ENCODE data around the gene CDYL. TPM values are rescaled to one million over a fixed set of nuclear protein-coding genes. Genes with fewer than 3 reads are reported as not detected.
"Not testable (repeated sequence)": the region's sequence is repeated elsewhere in the genome, so short reads cannot be mapped to it uniquely, and the experiment has no call there.

The CDYL gene
- total and polyA plus RNA-seq, 2 donors, result 10.4 to 56.0 TPM

- not testable (repeated sequence) for H3K27me3 ChIP-seq (ENCODE audit: control insufficient read depth in 2 of 2, insufficient read depth in 1 of 2, low read length in 1 of 2); H3K27ac ChIP-seq (ENCODE audit: low read depth in 1 of 2, low read length in 1 of 2); H3K9me3 ChIP-seq (ENCODE audit: control insufficient read depth in 2 of 2, insufficient read depth in 1 of 2, low read length in 1 of 2); H3K36me3 ChIP-seq (ENCODE audit: control insufficient read depth in 2 of 2, insufficient read depth in 2 of 2, low read length in 1 of 2); H3K4me3 ChIP-seq (ENCODE audit: low read length in 2 of 2); H3K4me1 ChIP-seq (ENCODE audit: control insufficient read depth in 2 of 2, insufficient read depth in 2 of 2, low read length in 2 of 2); DNase-seq (ENCODE audit: low read depth in 6 of 9, low spot score in 9 of 9)
- 96% methylated on average over 1 of the region's 1 CpG for WGBS
Measured at GRCh38 chr6:4852186-4852585, 76.0 kb downstream of the CDYL start.

- DNase-seq (ENCODE audit: low read depth in 6 of 9, low spot score in 9 of 9), result no peak
- Histone ChIP-seq H3K9me3 (ENCODE audit: control insufficient read depth in 2 of 2, insufficient read depth in 1 of 2, low read length in 1 of 2) (no peaks in the 10 kb centered on the region), H3K36me3 (ENCODE audit: control insufficient read depth in 2 of 2, insufficient read depth in 2 of 2, low read length in 1 of 2) (peaks cover 0 to 2% of the 10 kb centered on the region in 2 donors), H3K27me3 (ENCODE audit: control insufficient read depth in 2 of 2, insufficient read depth in 1 of 2, low read length in 1 of 2) (no peaks in the 10 kb centered on the region), H3K27ac (ENCODE audit: low read depth in 1 of 2, low read length in 1 of 2) (no peak overlapping the region), H3K4me1 (ENCODE audit: control insufficient read depth in 2 of 2, insufficient read depth in 2 of 2, low read length in 2 of 2) (peaks cover 0 to 8% of the 10 kb centered on the region in 2 donors), H3K4me3 (ENCODE audit: low read length in 2 of 2) (no peak overlapping the region)
- 97% methylated on average over 5 of the region's 5 CpGs for WGBS
Measured at GRCh38 chr6:4852938-4853337, 76.7 kb downstream of the CDYL start.

GRCh38 chr6:4853349-4853748 is 77.1 kb downstream of the CDYL start:
- Histone ChIP-seq H3K27me3 (ENCODE audit: control insufficient read depth in 2 of 2, insufficient read depth in 1 of 2, low read length in 1 of 2) (no peaks in the 10 kb centered on the region), H3K27ac (ENCODE audit: low read depth in 1 of 2, low read length in 1 of 2) (no peak overlapping the region), H3K9me3 (ENCODE audit: control insufficient read depth in 2 of 2, insufficient read depth in 1 of 2, low read length in 1 of 2) (no peaks in the 10 kb centered on the region), H3K36me3 (ENCODE audit: control insufficient read depth in 2 of 2, insufficient read depth in 2 of 2, low read length in 1 of 2) (peaks cover 0 to 2% of the 10 kb centered on the region in 2 donors), H3K4me3 (ENCODE audit: low read length in 2 of 2) (no peak overlapping the region), H3K4me1 (ENCODE audit: control insufficient read depth in 2 of 2, insufficient read depth in 2 of 2, low read length in 2 of 2) (peaks cover 0 to 8% of the 10 kb centered on the region in 2 donors)
- 95% methylated on average over 4 of the region's 4 CpGs for WGBS
- DNase-seq (ENCODE audit: low read depth in 6 of 9, low spot score in 9 of 9), result no peak

GRCh38 chr6:4853782-4854511 is 77.7 kb downstream of the CDYL start:
- no peak for DNase-seq (ENCODE audit: low read depth in 6 of 9, low spot score in 9 of 9)
- 95% methylated on average over 16 of the region's 16 CpGs for WGBS
- H3K4me1 ChIP-seq (ENCODE audit: control insufficient read depth in 2 of 2, insufficient read depth in 2 of 2, low read length in 2 of 2), result peaks cover 0 to 8% of the 10 kb centered on the region in 2 donors
- H3K27ac ChIP-seq (ENCODE audit: low read depth in 1 of 2, low read length in 1 of 2), result no peak overlapping the region
- no peak overlapping the region for H3K4me3 ChIP-seq (ENCODE audit: low read length in 2 of 2)
- no peaks in the 10 kb centered on the region for H3K9me3 ChIP-seq (ENCODE audit: control insufficient read depth in 2 of 2, insufficient read depth in 1 of 2, low read length in 1 of 2)
- peaks cover 0 to 2% of the 10 kb centered on the region in 2 donors for H3K36me3 ChIP-seq (ENCODE audit: control insufficient read depth in 2 of 2, insufficient read depth in 2 of 2, low read length in 1 of 2)
- no peaks in the 10 kb centered on the region for H3K27me3 ChIP-seq (ENCODE audit: control insufficient read depth in 2 of 2, insufficient read depth in 1 of 2, low read length in 1 of 2)

GRCh38 chr6:4856785-4857184 is 80.6 kb downstream of the CDYL start:
- WGBS, result 96% methylated on average over 3 of the region's 3 CpGs
- H3K27ac ChIP-seq (ENCODE audit: low read depth in 1 of 2, low read length in 1 of 2), result no peak overlapping the region

GRCh38 chr6:4858194-4859015 is 82.2 kb downstream of the CDYL start:
- Histone ChIP-seq H3K36me3 (ENCODE audit: control insufficient read depth in 2 of 2, insufficient read depth in 2 of 2, low read length in 1 of 2) (peaks cover 0 to 2% of the 10 kb centered on the region in 2 donors), H3K9me3 (ENCODE audit: control insufficient read depth in 2 of 2, insufficient read depth in 1 of 2, low read length in 1 of 2) (no peaks in the 10 kb centered on the region), H3K4me1 (ENCODE audit: control insufficient read depth in 2 of 2, insufficient read depth in 2 of 2, low read length in 2 of 2) (peaks cover 0 to 5% of the 10 kb centered on the region in 2 donors), H3K4me3 (ENCODE audit: low read length in 2 of 2) (no peak overlapping the region), H3K27me3 (ENCODE audit: control insufficient read depth in 2 of 2, insufficient read depth in 1 of 2, low read length in 1 of 2) (no peaks in the 10 kb centered on the region), H3K27ac (ENCODE audit: low read depth in 1 of 2, low read length in 1 of 2) (no peak overlapping the region)
- DNase-seq (ENCODE audit: low read depth in 6 of 9, low spot score in 9 of 9), result no peak
- WGBS, result 89% methylated on average over 8 of the region's 8 CpGs

More at GRCh38 chr6:4856785-4857184, 80.6 kb downstream of the CDYL start:
- no peak for DNase-seq (ENCODE audit: low read depth in 6 of 9, low spot score in 9 of 9)
- H3K4me1 ChIP-seq (ENCODE audit: control insufficient read depth in 2 of 2, insufficient read depth in 2 of 2, low read length in 2 of 2), result peaks cover 0 to 3% of the 10 kb centered on the region in 2 donors
- no peak overlapping the region for H3K4me3 ChIP-seq (ENCODE audit: low read length in 2 of 2)
- H3K36me3 ChIP-seq (ENCODE audit: control insufficient read depth in 2 of 2, insufficient read depth in 2 of 2, low read length in 1 of 2), result peaks cover 0 to 2% of the 10 kb centered on the region in 2 donors
- no peaks in the 10 kb centered on the region for H3K9me3 ChIP-seq (ENCODE audit: control insufficient read depth in 2 of 2, insufficient read depth in 1 of 2, low read length in 1 of 2)
- no peaks in the 10 kb centered on the region for H3K27me3 ChIP-seq (ENCODE audit: control insufficient read depth in 2 of 2, insufficient read depth in 1 of 2, low read length in 1 of 2)

- 97% methylated on average over 2 of the region's 2 CpGs for whole genome bisulfite sequencing
- no peak overlapping the region for H3K4me3 ChIP-seq (ENCODE audit: low read length in 2 of 2)
- H3K27me3 ChIP-seq (ENCODE audit: control insufficient read depth in 2 of 2, insufficient read depth in 1 of 2, low read length in 1 of 2), result no peaks in the 10 kb centered on the region
- no peak for DNase-seq (ENCODE audit: low read depth in 6 of 9, low spot score in 9 of 9)
- no peaks in the 10 kb centered on the region for H3K9me3 ChIP-seq (ENCODE audit: control insufficient read depth in 2 of 2, insufficient read depth in 1 of 2, low read length in 1 of 2)
- H3K27ac ChIP-seq (ENCODE audit: low read depth in 1 of 2, low read length in 1 of 2), result no peak overlapping the region
- no peaks in the 10 kb centered on the region for H3K36me3 ChIP-seq (ENCODE audit: control insufficient read depth in 2 of 2, insufficient read depth in 2 of 2, low read length in 1 of 2)
- H3K4me1 ChIP-seq (ENCODE audit: control insufficient read depth in 2 of 2, insufficient read depth in 2 of 2, low read length in 2 of 2), result peaks cover 0 to 8% of the 10 kb centered on the region in 2 donors
Measured at GRCh38 chr6:4860387-4860786, 84.2 kb downstream of the CDYL start.

GRCh38 chr6:4861564-4861963 is 85.4 kb downstream of the CDYL start:
- Histone ChIP-seq H3K27ac (ENCODE audit: low read depth in 1 of 2, low read length in 1 of 2) (no peak overlapping the region), H3K4me1 (ENCODE audit: control insufficient read depth in 2 of 2, insufficient read depth in 2 of 2, low read length in 2 of 2) (peaks cover 0 to 8% of the 10 kb centered on the region in 2 donors), H3K27me3 (ENCODE audit: control insufficient read depth in 2 of 2, insufficient read depth in 1 of 2, low read length in 1 of 2) (no peaks in the 10 kb centered on the region), H3K36me3 (ENCODE audit: control insufficient read depth in 2 of 2, insufficient read depth in 2 of 2, low read length in 1 of 2) (no peaks in the 10 kb centered on the region), H3K9me3 (ENCODE audit: control insufficient read depth in 2 of 2, insufficient read depth in 1 of 2, low read length in 1 of 2) (no peaks in the 10 kb centered on the region), H3K4me3 (ENCODE audit: low read length in 2 of 2) (no peak overlapping the region)
- peak in 1 of 9 donors; percentile 34 for DNase-seq (ENCODE audit: low read depth in 6 of 9, low spot score in 9 of 9)
- WGBS, result 94% methylated on average over 3 of the region's 3 CpGs

GRCh38 chr6:4864519-4864918 is 88.3 kb downstream of the CDYL start:
- Histone ChIP-seq H3K9me3 (ENCODE audit: control insufficient read depth in 2 of 2, insufficient read depth in 1 of 2, low read length in 1 of 2) (no peaks in the 10 kb centered on the region), H3K4me1 (ENCODE audit: control insufficient read depth in 2 of 2, insufficient read depth in 2 of 2, low read length in 2 of 2) (peaks cover 0 to 8% of the 10 kb centered on the region in 2 donors), H3K36me3 (ENCODE audit: control insufficient read depth in 2 of 2, insufficient read depth in 2 of 2, low read length in 1 of 2) (no peaks in the 10 kb centered on the region), H3K27ac (ENCODE audit: low read depth in 1 of 2, low read length in 1 of 2) (no peak overlapping the region), H3K27me3 (ENCODE audit: control insufficient read depth in 2 of 2, insufficient read depth in 1 of 2, low read length in 1 of 2) (no peaks in the 10 kb centered on the region), H3K4me3 (ENCODE audit: low read length in 2 of 2) (no peak overlapping the region)
- 96% methylated on average over 3 of the region's 3 CpGs for WGBS
- DNase-seq (ENCODE audit: low read depth in 6 of 9, low spot score in 9 of 9), result no peak

Measured in thymus (tissue), 11 donors.